Activated CD4-positive, CD25-positive, alpha-beta regulatory T cell treated with anti-CD3 and anti-CD28 coated beads, Interleukin-2, amount 50 U/mL, for 24 hours (primary cell): ENCODE data around the gene RBFOX1.

Experiments used
- ATAC-seq, 2 donors: fragments of 150-1000 bp; cut with Tn5 transposase; one replicate each; pipeline ENCODE4 v1.10.0; 2021; ENCODE audit warnings: mild to moderate bottlenecking in 1 of 2, moderate library complexity in 1 of 2

RBFOX1 gene

DNA sequence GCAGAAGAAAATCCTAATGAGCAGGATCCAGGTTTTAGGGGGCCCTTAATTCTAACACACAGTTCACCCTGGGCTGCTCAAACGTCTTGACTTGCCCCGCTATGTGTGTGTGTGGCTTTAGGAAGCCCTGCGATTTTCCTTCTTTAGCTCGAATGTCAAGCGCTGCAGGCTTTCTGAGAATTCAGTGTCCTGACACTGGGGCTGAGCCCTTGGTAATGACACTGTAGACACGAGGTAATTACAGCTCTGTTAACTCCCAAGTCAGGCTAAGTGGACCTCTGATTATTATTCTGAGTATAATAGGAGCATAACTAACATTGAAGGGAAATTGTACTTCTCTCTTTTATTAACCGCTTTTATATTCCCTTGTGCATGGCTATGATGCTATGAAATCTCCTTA is 202.1 kb downstream of the RBFOX1 start:
- no peak for ATAC-seq

GRCh38 chr16:7541026-7541425 is 208.4 kb downstream of the RBFOX1 start:
- no peak for ATAC-seq

DNA sequence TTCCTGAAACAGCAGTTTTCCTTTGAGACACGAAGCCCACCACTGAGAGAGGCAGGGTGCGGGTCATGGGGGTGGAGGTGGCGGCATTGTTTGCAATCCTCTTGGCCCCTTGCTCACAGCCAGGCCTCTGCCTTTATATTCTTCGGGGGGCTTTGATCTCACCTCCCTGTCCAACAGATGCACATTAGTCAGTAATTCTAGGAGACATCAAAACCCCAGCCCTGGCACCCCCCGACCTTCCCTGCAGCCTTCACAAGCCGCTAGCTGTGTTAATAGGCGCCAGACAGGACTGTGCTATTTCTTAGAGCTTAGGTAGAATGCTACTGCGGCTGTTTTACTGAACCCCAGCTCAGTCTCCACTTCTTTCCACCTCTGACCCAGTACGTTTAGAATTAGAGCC is 212.6 kb downstream of the RBFOX1 start:
- ATAC-seq: no peak

DNA sequence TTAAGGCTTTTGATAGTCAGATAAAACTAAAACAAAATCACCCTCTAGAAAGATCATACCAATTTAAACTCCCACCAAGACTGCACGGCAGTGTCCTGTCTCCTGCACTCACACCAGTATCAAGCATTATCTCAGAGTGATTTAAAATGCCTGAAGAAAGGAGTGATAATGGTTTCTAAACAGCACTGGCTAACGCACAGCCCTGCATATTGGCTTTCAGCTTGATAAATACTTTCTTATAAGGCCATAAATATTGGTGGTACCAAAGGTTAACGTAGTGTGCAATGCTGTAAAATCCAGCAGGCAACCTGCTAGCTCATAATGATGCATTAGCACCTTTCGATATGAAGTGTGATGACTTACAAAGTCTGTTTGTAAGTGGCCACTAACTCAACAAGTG is 214.3 kb downstream of the RBFOX1 start:
- ATAC-seq: no peak

DNA sequence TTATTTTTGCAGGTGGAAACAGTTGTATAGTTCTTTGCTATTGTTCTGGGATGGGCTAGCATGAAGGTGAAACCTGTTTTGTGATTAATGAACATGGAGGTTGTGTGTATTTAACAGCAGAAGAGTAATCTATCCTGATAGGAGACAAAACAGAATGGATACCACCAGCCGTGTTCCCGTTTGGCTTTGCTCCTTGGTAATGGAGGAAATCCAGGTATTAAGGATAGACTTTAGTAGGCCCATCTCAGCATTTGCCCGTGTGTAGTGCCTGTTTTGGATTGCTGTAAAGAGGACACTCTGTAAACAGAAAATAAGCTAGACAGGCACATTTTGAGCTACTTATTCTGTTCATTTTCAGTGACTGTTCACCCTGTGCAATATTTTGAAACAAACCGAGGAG is 215.1 kb downstream of the RBFOX1 start:
- no peak for ATAC-seq

GRCh38 chr16:7548796-7549318 is 216.2 kb downstream of the RBFOX1 start:
- ATAC-seq: no peak

- ATAC-seq: no peak
Measured at GRCh38 chr16:7550096-7550495, 217.5 kb downstream of the RBFOX1 start.

GRCh38 chr16:7555459-7555858 is 222.8 kb downstream of the RBFOX1 start:
- no peak for ATAC-seq

GRCh38 chr16:7561908-7562405 is 229.3 kb downstream of the RBFOX1 start:
- no peak for ATAC-seq

- no peak for ATAC-seq
Measured at GRCh38 chr16:7566360-7566759, 233.7 kb downstream of the RBFOX1 start.

- ATAC-seq: no peak
Measured at GRCh38 chr16:7571366-7571765, 238.7 kb downstream of the RBFOX1 start.

- ATAC-seq: no peak
Measured at GRCh38 chr16:7577588-7577987, 244.9 kb downstream of the RBFOX1 start.

- ATAC-seq: no peak
Measured at GRCh38 chr16:7579454-7579853, 246.8 kb downstream of the RBFOX1 start.

GRCh38 chr16:7581175-7581574 is 248.5 kb downstream of the RBFOX1 start:
- ATAC-seq: no peak

DNA sequence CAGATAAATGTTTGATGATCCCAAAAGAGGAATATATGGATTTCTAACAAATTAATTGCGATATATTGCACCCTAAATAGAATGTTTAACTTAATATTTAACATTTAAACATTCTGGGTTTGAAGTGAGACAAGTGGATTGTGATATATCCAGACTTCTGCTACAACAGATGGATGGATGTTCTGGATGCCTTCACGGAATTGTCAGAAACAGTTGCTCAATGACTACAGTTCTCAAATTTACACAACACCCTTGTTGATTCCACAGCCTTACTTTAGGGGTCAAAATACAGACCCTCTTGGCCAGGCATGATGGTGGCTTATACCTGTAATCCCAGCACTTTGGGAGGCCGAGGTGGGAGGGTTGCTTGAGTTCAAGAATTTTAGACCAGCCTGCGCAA is 250.8 kb downstream of the RBFOX1 start:
- no peak for ATAC-seq

GRCh38 chr16:7584561-7584960 is 251.9 kb downstream of the RBFOX1 start:
- no peak for ATAC-seq

- ATAC-seq: no peak
Measured at GRCh38 chr16:7585705-7586104, 253.1 kb downstream of the RBFOX1 start.

GRCh38 chr16:7590934-7591333 is 258.3 kb downstream of the RBFOX1 start:
- ATAC-seq: no peak

DNA sequence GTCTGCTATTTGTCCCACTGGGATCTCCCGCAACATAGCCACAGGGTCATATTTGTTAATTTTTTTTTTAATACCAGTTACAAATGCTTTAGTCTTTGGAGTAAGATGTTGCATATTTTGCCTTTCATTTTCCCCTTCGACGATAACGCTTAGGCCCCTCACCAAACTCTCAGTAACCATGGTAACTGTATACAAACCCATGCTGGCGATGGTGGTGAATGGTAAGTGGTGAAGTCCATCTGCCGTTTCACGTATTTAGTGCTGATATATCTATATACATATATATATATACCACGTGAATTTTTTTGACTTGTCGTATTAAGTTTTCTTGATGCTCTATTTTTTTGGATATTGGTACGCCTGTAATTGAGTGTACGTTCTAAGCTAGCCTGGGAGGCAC is 263.7 kb downstream of the RBFOX1 start:
- no peak for ATAC-seq

DNA sequence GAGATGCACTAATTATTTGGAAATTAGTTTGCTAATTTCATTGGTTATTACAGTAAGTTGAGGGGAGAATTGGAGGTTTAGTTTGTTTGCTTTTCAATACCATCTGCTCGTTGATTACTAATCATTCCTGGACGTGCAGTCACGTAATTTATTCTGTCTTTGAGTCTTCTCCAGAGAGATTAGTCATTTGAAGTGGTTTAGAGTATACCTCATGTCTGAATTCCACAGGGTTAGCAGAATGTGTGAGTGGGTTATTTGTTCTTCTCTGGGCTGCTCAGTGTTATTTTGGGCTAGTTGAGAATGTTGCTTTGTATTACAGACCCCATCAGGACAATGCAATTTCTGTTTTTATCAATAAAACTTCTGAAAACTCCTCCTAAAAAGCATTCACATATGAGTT is 265.0 kb downstream of the RBFOX1 start:
- ATAC-seq: no peak

GRCh38 chr16:7601100-7601499 is 268.5 kb downstream of the RBFOX1 start:
- ATAC-seq: no peak

DNA sequence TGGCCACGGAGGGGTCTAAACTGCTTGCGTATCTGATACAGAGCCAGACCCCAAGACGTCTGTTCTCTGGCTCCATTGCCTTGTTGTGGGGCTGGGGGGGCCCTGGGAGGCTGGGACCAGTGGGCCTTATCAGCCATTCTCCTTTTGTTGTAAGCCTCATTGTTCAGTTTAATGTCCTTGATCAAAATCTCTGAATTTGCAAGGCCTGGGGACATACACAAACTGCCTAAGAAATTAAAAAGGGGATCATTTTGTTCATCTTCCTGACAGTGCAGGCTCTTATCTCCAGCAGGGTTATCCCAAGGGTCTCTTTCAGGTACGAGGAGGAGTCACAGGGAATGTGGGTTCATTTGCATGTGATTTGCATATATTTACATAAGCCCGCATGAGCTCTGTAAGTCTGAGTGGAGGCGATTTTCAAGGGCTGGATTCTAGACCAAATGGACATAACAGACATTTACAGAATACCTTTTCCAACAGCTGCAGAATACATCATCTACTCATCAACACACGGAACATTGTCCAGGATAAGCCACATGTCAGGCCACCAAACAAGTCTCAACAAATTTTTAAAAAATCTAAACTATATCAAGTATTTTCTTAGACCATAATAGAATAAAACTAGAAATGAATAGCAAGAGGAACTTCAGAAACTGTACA is 269.8 kb downstream of the RBFOX1 start:
- no peak for ATAC-seq

DNA sequence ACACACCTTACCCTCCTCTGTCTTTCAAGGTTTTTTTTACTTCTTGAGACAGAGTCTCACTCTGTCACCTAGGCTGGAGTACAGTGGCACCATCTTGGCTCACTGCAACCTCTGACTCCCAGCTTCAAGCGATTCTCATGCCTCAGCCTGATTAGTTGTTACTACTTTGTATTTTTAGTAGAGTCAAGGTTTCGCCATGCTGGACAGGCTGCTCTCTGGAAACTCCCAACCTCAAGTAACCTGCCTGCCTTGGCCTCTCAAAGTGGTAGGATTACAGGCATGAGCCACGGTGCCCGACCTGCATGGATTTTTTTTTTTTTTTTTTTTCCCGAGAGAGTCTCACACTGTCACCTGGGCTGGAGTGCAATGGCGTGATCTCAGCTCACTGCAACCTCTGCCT is 273.2 kb downstream of the RBFOX1 start:
- ATAC-seq: no peak

DNA sequence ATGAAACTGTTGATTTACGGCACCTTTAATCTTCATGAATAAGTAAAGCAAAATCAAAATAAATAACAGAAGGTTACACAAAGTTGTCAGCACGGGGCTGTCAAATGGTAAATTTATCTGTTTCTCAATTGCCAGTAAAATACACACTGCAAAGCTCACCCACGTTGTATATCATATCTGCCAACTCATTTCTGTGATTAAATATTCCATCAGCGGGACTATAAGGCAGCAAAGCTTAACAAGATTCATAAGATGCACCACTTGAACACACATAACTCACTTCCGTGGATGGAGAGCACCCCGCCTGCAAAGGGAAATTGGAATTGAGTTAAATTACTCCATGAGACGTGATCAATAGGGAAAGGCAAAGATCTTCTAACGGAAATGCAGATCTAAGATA is 280.0 kb downstream of the RBFOX1 start:
- ATAC-seq: no peak

- ATAC-seq: no peak
Measured at GRCh38 chr16:7613518-7613917, 280.9 kb downstream of the RBFOX1 start.
